ENCODE data around the gene OR6P1.

DNA sequence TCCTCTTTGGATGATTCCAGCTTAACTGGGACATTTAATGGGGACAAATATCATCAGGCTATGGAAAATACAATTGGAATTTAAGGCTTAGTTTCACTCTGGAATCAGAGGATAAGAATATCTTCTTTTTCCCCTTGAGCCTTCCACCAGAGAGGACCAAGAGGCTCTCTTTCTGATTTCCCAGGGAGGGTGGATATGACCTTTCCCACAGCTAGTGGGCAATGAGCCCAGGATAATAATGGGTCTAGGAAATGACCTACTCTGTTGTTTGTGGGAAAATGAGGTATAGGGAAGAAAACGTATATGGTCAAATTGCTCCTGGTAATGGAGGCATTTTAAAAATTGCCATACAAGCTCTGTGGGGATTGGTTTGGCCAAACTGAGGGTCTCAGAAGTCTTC lies 18.1 kb downstream of the OR6P1 start:
- no peak for TF ChIP-seq POLR2A (IDR thresholded peaks at IDR 0.05)
- TF ChIP-seq, protein P1, sequence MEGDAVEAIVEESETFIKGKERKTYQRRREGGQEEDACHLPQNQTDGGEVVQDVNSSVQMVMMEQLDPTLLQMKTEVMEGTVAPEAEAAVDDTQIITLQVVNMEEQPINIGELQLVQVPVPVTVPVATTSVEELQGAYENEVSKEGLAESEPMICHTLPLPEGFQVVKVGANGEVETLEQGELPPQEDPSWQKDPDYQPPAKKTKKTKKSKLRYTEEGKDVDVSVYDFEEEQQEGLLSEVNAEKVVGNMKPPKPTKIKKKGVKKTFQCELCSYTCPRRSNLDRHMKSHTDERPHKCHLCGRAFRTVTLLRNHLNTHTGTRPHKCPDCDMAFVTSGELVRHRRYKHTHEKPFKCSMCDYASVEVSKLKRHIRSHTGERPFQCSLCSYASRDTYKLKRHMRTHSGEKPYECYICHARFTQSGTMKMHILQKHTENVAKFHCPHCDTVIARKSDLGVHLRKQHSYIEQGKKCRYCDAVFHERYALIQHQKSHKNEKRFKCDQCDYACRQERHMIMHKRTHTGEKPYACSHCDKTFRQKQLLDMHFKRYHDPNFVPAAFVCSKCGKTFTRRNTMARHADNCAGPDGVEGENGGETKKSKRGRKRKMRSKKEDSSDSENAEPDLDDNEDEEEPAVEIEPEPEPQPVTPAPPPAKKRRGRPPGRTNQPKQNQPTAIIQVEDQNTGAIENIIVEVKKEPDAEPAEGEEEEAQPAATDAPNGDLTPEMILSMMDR (IDR thresholded peaks at IDR 0.05) = no peak
